ENCODE measurements around the gene KIT. TPM values are rescaled to one million over a fixed set of nuclear protein-coding genes. Genes with fewer than 3 reads are reported as not detected.
A peak's percentile ranks its signal among the peaks of the same experiment; 100 is the strongest.
"Not testable (repeated sequence)": the region's sequence is repeated elsewhere in the genome, so short reads cannot be mapped to it uniquely, and the experiment has no call there.

KIT gene
- total RNA-seq = under 1 TPM; 0.29 to 0.79 TPM

- H3K9me3 Mint-ChIP-seq = no peaks in the 10 kb centered on the region
- POLR2A ChIA-PET = no interaction called here
- H3K36me3 Mint-ChIP-seq (ENCODE audit: low read depth) = no peaks in the 10 kb centered on the region
- H3K27ac Mint-ChIP-seq = peak within 1 kb of the TSS; percentile 25
- CTCF ChIA-PET = no interaction called here
- peak within 1 kb of the TSS; percentile 66 for H3K4me3 Mint-ChIP-seq
- peaks cover 79% of the 10 kb centered on the region for H3K27me3 Mint-ChIP-seq
- H3K4me1 Mint-ChIP-seq = peaks cover 25% of the 10 kb centered on the region
- DNase-seq = no peak
These were observed at the start of gene KIT for GRCh38 chr4:54657551-54658251. KIT (plus strand) TSS chr4:54657957; CDS start chr4:54658015, 58 bp downstream.

- Mint-ChIP-seq H3K36me3 (ENCODE audit: low read depth) (no peaks in the 10 kb centered on the region), H3K27ac (no peak overlapping the region), H3K27me3 (peaks cover 2% of the 10 kb centered on the region), H3K4me1 (no peaks in the 10 kb centered on the region), H3K9me3 (no peaks in the 10 kb centered on the region), H3K4me3 (no peak overlapping the region)
- POLR2A ChIA-PET = no interaction called here
- DNase-seq = no peak
- CTCF ChIA-PET = no interaction called here
These were observed 48.4 kb upstream of the KIT start for GRCh38 chr4:54609310-54609709.

DNA sequence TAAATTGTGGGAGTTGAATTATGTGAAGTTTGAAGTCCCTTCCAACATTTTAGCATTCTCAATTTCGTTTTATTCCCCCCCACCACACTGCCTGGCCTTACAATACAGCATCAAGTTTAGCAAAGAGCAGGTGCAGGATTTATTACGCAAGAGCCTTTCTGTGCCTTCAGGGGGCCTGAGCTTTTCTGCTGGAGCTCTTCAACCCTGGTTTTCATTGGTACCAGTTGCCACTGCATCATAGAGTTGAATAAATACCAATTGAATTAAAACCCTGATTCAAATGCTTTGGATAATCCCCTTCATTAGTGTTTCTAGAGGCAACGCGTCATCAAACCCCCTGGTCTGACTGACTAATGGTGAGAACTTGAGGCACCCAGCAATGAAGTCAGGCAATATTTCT lies 43.6 kb upstream of the KIT start:
- H3K9me3 Mint-ChIP-seq = no peaks in the 10 kb centered on the region
- ChIA-PET POLR2A (no interaction called here), CTCF (no interaction called here)
- no peaks in the 10 kb centered on the region for H3K36me3 Mint-ChIP-seq (ENCODE audit: low read depth)
- no peak overlapping the region for H3K4me3 Mint-ChIP-seq
- DNase-seq = no peak
- H3K4me1 Mint-ChIP-seq = no peaks in the 10 kb centered on the region
- no peaks in the 10 kb centered on the region for H3K27me3 Mint-ChIP-seq
- no peak overlapping the region for H3K27ac Mint-ChIP-seq

DNA sequence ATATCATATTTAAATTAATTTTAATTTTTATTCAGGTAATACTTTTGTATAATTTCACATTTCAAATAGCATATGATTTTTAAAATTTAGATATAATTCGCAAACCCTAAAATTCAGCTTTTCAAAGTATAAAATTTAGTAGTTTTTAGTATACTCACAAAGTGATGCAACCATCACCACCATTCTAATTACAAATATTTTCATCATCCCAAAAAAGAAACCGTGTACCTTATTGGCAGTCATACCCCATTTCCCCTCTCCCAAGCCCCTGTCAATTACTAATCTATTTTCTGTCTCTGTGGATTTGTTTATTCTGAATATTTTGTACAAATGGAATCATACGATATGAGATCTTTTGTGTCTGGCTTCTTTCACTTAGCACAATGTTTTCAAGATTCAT lies 37.0 kb upstream of the KIT start:
- POLR2A ChIA-PET = no interaction called here
- CTCF ChIA-PET = no interaction called here
- Mint-ChIP-seq H3K4me1 (no peaks in the 10 kb centered on the region), H3K36me3 (ENCODE audit: low read depth) (no peaks in the 10 kb centered on the region), H3K4me3 (no peak overlapping the region), H3K9me3 (no peaks in the 10 kb centered on the region), H3K27me3 (no peaks in the 10 kb centered on the region), H3K27ac (no peak overlapping the region)
- DNase-seq = no peak

DNA sequence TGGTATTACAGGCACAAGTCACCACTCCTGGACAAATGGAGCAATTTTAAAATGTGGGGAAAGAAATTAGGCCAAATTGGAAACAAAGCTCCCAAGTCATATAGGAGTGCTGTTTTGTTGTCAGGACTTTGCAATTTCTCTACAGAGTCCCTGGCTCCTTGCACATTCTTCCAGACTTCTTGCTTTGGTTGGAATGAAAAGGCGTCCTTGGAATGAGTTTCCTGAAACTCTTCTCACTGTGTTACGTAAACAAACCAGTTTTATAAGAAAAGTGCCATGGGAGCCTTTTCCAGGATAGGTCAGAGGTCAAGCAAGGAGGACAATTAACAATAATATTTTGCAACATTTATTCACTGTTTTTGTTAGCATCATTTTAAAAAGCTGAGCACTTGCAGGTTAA lies 32.4 kb upstream of the KIT start:
- no peak overlapping the region for H3K4me3 Mint-ChIP-seq
- ChIA-PET POLR2A (no interaction called here), CTCF (interaction anchor here (0.6 kb wide), 1 partner anchor 438 kb away, joined by 3 read pairs; no protein-coding TSS in a partner anchor)
- no peaks in the 10 kb centered on the region for H3K9me3 Mint-ChIP-seq
- H3K27me3 Mint-ChIP-seq = peaks cover 4% of the 10 kb centered on the region
- no peak for DNase-seq
- no peaks in the 10 kb centered on the region for H3K36me3 Mint-ChIP-seq (ENCODE audit: low read depth)
- H3K4me1 Mint-ChIP-seq = no peaks in the 10 kb centered on the region
- no peak overlapping the region for H3K27ac Mint-ChIP-seq

- H3K27ac Mint-ChIP-seq = no peak overlapping the region
- no peak overlapping the region for H3K4me3 Mint-ChIP-seq
- H3K36me3 Mint-ChIP-seq (ENCODE audit: low read depth) = no peaks in the 10 kb centered on the region
- no peak for DNase-seq
- CTCF ChIA-PET = no interaction called here
- H3K9me3 Mint-ChIP-seq = no peaks in the 10 kb centered on the region
- POLR2A ChIA-PET = no interaction called here
- H3K4me1 Mint-ChIP-seq = no peaks in the 10 kb centered on the region
- H3K27me3 Mint-ChIP-seq = peaks cover 4% of the 10 kb centered on the region
These were observed 31.6 kb upstream of the KIT start for GRCh38 chr4:54626113-54626512.

- Mint-ChIP-seq H3K36me3 (ENCODE audit: low read depth) (no peaks in the 10 kb centered on the region), H3K4me1 (peaks cover 6% of the 10 kb centered on the region), H3K27me3 (peaks cover 6% of the 10 kb centered on the region), H3K4me3 (no peak overlapping the region), H3K9me3 (no peaks in the 10 kb centered on the region), H3K27ac (no peak overlapping the region)
- DNase-seq = no peak
- POLR2A ChIA-PET = no interaction called here
- CTCF ChIA-PET = no interaction called here
These were observed 25.2 kb upstream of the KIT start for GRCh38 chr4:54632537-54632936.

GRCh38 chr4:54633102-54633740 lies 24.5 kb upstream of the KIT start:
- H3K27ac Mint-ChIP-seq; H3K36me3 Mint-ChIP-seq (ENCODE audit: low read depth); H3K4me1 Mint-ChIP-seq; CTCF ChIA-PET; H3K27me3 Mint-ChIP-seq; POLR2A ChIA-PET; DNase-seq; H3K9me3 Mint-ChIP-seq: not testable (repeated sequence)
- H3K4me3 Mint-ChIP-seq = peak overlapping the region; percentile 53

DNA sequence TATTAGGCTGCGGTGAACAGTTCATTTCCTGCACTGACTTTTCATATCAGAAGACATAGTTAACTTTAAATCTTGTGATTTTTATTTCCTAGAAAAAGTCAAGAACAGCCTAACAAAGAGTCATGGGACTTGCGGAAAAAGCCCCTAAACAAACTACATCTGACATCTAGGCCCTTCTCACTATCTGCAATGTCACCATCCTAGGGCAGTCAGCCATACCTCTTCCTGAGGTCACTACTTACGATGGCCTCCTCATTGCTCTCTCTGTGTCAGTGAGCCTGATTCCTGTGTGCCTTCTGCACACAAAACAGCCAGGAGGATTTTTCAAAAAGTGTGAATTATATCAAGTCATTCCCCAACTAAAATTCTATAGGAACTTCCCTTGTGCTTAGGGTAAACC lies 22.4 kb upstream of the KIT start:
- Mint-ChIP-seq H3K4me1 (peaks cover 6% of the 10 kb centered on the region), H3K27me3 (peaks cover 6% of the 10 kb centered on the region), H3K9me3 (no peaks in the 10 kb centered on the region), H3K27ac (no peak overlapping the region), H3K36me3 (ENCODE audit: low read depth) (no peaks in the 10 kb centered on the region), H3K4me3 (no peak overlapping the region)
- POLR2A ChIA-PET = no interaction called here
- CTCF ChIA-PET = interaction anchor here (1.3 kb wide), 1 partner anchor 24 kb away, joined by 3 read pairs; no protein-coding TSS in a partner anchor
- DNase-seq = no peak

GRCh38 chr4:54637325-54637724 lies 20.4 kb upstream of the KIT start:
- no peak overlapping the region for H3K4me3 Mint-ChIP-seq
- H3K36me3 Mint-ChIP-seq (ENCODE audit: low read depth) = no peaks in the 10 kb centered on the region
- DNase-seq = no peak
- no peak overlapping the region for H3K27ac Mint-ChIP-seq
- no peaks in the 10 kb centered on the region for H3K9me3 Mint-ChIP-seq
- ChIA-PET POLR2A (no interaction called here), CTCF (no interaction called here)
- peaks cover 6% of the 10 kb centered on the region for H3K4me1 Mint-ChIP-seq
- peaks cover 6% of the 10 kb centered on the region for H3K27me3 Mint-ChIP-seq

GRCh38 chr4:54641101-54641500 lies 16.7 kb upstream of the KIT start:
- H3K4me1 Mint-ChIP-seq; DNase-seq; H3K27ac Mint-ChIP-seq; H3K27me3 Mint-ChIP-seq; H3K36me3 Mint-ChIP-seq (ENCODE audit: low read depth); H3K9me3 Mint-ChIP-seq; H3K4me3 Mint-ChIP-seq; POLR2A ChIA-PET: not testable (repeated sequence)
- CTCF ChIA-PET = interaction anchor here (1.1 kb wide), 1 partner anchor 13 kb away, joined by 3 read pairs; no protein-coding TSS in a partner anchor

- Mint-ChIP-seq H3K36me3 (ENCODE audit: low read depth) (no peaks in the 10 kb centered on the region), H3K27me3 (no peaks in the 10 kb centered on the region), H3K4me1 (peaks cover 1% of the 10 kb centered on the region), H3K9me3 (no peaks in the 10 kb centered on the region), H3K27ac (no peak overlapping the region), H3K4me3 (no peak overlapping the region)
- ChIA-PET CTCF (no interaction called here), POLR2A (no interaction called here)
- DNase-seq = no peak
These were observed 14.6 kb upstream of the KIT start for GRCh38 chr4:54643172-54643571.

DNA sequence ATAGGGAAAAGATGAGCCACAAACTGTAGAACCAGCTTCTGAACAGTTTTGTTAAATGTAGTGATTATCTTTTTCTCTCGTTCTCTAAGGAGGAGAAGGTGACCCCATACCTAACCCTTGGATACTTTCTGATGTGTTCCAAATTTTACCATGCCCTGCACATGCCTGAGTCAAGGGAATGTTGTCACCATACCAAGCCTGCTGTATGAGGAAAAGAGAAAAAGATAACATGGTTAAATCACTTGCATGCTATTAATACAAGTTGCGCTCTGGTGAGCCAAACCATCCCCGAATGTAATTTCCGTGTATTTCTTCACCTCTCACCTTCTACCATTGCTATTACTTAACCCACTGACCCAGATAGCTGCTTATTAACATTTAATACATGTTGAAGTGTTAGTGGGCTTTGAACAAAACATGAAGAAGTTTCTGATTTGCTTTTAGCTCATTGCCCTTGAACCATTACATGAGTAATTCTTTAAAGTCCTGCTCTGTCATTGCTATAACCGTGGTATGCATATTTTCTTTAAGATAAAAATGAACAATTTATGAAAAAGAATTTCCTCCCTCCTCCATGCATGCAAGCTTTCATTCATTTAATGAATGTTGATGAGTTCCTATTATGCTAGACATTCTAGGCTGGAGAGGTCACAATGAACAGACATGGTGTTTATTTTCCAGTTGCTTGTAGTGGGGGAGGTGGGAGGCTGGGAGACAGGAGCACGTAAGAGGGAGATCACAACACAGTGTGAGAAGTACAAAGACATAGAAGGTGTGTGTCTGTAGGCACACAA lies 13.6 kb upstream of the KIT start:
- H3K27ac Mint-ChIP-seq = no peak overlapping the region
- peaks cover 1% of the 10 kb centered on the region for H3K4me1 Mint-ChIP-seq
- no peak overlapping the region for H3K4me3 Mint-ChIP-seq
- no peaks in the 10 kb centered on the region for H3K27me3 Mint-ChIP-seq
- DNase-seq = no peak
- ChIA-PET CTCF (no interaction called here), POLR2A (no interaction called here)
- no peaks in the 10 kb centered on the region for H3K36me3 Mint-ChIP-seq (ENCODE audit: low read depth)
- H3K9me3 Mint-ChIP-seq = no peaks in the 10 kb centered on the region
